ENCODE data around the gene FN3KRP.

The FN3KRP gene

DNA sequence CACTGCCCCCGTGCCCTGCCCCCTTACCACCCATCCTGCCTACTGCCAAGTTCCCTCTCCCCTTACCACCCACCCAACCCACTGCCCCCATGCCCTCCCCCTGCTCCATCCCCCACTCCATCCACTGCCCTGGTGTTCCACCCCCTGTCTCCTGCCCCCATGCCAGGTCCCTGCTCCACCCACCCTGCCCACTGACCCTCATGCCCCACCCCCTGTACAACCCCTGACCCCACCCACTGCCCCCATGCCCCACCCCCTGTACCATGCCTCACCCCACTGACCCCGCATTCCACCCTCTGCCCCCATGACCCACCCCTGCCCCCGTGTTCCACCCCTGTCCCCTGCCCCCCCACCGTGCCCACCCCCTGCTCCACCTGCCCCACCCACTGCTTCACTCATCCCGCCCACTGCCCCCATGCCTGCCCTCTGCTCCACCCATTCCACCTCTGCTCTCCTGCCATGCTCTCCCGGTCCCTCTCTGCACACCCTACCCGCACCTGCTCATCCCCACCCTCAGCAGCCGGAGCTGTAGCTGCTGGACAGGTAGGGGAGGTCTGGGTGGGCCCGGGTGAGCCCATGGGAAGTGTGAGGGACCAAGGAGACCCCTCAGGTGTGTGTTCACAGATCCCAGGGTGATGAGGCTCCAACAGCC is 7.4 kb upstream of the FN3KRP start:
- no peak overlapping the region for H3K4me3 ChIP-seq (ENCODE audit: control insufficient read depth, low read depth, low read length)
- TF ChIP-seq, protein P1, sequence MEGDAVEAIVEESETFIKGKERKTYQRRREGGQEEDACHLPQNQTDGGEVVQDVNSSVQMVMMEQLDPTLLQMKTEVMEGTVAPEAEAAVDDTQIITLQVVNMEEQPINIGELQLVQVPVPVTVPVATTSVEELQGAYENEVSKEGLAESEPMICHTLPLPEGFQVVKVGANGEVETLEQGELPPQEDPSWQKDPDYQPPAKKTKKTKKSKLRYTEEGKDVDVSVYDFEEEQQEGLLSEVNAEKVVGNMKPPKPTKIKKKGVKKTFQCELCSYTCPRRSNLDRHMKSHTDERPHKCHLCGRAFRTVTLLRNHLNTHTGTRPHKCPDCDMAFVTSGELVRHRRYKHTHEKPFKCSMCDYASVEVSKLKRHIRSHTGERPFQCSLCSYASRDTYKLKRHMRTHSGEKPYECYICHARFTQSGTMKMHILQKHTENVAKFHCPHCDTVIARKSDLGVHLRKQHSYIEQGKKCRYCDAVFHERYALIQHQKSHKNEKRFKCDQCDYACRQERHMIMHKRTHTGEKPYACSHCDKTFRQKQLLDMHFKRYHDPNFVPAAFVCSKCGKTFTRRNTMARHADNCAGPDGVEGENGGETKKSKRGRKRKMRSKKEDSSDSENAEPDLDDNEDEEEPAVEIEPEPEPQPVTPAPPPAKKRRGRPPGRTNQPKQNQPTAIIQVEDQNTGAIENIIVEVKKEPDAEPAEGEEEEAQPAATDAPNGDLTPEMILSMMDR (conservative IDR thresholded peaks at IDR 0.05; ENCODE audit: control insufficient read depth, insufficient read depth, low read depth, low read length): no peak
- no peak for DNase-seq (ENCODE audit: low read depth)

DNA sequence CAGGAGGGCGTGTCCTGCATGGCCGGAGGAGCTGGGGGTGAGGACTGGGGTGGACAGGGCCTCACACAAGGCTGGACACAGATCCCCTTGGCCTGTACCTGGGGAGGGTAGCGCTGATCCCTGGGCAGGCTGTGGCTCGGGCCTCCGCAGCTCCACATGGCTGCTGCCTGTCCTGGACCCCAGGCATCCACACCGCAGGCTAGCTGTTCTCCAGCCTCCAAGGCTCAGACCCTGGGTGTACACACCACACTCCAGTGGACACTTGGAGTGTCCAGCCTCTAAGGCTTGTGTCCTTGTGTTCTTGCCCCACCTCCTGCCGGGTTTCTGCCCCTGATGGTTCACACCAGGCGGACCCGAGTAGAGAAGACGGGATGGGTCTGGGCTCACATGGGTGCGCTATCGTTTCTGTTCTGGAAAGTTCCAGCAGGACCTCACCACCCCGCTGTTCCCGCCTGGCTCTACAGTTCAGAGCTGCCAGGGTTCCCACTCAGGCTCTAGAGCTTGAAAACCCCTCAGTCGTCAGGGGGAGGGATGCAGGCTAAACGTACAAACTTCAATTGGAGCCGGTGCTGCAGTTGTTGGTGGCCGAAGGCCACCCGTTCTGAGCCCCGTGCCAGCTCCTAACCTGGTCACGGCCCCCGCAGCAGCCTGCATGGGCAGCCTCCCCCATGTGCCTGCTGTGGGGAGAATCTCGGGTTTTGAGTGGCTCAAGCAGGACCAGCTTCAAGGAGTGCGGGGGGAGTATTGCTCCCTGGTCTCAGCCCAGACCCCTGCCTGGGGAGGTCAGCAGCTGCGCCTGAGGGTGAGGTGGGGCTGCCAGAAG is 6.6 kb upstream of the FN3KRP start:
- no peak overlapping the region for H3K4me3 ChIP-seq (ENCODE audit: control insufficient read depth, low read depth, low read length)
- TF ChIP-seq, protein P1 (conservative IDR thresholded peaks at IDR 0.05; ENCODE audit: control insufficient read depth, insufficient read depth, low read depth, low read length): no peak

DNA sequence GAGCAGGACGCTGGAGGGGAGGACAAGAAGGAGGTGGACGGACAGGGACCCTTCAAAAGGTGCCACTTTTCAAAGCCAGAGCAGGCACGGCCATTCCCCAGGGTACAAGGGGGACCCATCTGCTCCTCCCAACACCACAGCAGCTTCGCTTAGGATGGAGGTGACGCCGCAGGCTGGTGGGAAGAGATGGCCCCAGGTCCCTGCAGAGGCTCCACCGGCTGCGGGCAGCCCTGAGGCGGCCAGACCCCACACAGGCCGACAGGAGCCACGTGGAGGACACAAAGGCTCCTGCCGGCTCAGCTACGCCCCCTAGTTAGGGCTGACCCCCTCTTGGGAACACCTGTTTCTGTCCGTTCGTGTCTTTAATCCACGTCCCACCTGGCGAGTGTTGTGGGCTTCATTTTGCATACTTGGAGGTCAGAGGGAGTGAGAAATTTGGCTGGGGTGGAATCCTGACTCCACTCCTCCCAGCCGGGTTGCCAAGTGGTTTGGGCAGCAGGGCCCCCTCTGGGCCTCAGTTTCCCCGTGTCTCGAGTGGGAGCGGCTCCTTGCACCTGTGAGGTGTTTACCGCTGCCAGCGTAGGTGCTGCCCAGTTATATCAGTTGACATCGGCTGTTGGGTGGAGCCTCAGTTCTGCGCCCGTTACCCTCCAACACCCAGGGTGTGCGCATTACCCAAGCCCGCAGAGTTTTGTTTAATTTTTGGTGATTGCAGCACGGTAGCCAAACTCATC is 5.8 kb upstream of the FN3KRP start:
- no peak for DNase-seq (ENCODE audit: low read depth)

More for the DNA sequence above, 6.6 kb upstream of the FN3KRP start:
- no peak for DNase-seq (ENCODE audit: low read depth)

DNA sequence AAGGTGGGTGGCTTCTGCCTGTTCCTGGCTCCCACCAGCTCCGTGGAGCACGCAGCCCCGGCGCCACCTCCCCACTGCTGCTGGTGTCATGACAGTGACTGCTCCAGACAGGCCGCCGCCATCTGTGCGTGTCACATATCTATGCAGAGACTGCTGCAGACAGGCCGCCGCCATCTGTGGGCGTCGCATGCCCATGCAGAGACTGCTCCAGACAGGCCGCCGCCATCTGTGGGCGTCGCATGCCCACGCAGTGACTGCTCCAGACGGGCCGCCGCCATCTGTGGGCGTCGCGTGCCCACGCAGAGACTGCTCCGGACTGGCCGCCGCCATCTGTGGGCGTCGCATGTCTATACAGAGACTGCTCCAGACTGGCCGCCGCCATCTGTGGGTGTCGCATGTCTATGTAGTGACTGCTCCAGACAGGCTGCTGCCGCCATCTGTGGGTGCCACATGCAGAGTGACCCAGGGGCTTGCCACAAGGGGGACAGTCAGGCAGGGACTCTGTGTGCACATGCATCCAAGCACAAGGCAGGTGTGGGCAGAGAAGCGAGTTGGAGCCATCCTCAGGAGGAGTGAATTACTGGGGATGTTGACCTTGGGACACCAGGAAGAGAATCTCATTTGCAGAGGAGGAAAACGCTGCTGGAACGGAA is 3.3 kb upstream of the FN3KRP start:
- no peak for DNase-seq (ENCODE audit: low read depth)
- TF ChIP-seq, protein P1 (conservative IDR thresholded peaks at IDR 0.05; ENCODE audit: control insufficient read depth, insufficient read depth, low read depth, low read length): no peak
- H3K4me3 ChIP-seq (ENCODE audit: control insufficient read depth, low read depth, low read length): no peak overlapping the region

More for the DNA sequence above, 5.8 kb upstream of the FN3KRP start:
- H3K4me3 ChIP-seq (ENCODE audit: control insufficient read depth, low read depth, low read length): no peak overlapping the region
- TF ChIP-seq, protein P1 (conservative IDR thresholded peaks at IDR 0.05; ENCODE audit: control insufficient read depth, insufficient read depth, low read depth, low read length): no peak

GRCh38 chr17:82718986-82719685 is 2.6 kb downstream of the FN3KRP start:
- H3K4me3 ChIP-seq (ENCODE audit: control insufficient read depth, low read depth, low read length): no peak overlapping the region
- TF ChIP-seq, protein P1 (conservative IDR thresholded peaks at IDR 0.05; ENCODE audit: control insufficient read depth, insufficient read depth, low read depth, low read length): no peak
- DNase-seq (ENCODE audit: low read depth): no peak

DNA sequence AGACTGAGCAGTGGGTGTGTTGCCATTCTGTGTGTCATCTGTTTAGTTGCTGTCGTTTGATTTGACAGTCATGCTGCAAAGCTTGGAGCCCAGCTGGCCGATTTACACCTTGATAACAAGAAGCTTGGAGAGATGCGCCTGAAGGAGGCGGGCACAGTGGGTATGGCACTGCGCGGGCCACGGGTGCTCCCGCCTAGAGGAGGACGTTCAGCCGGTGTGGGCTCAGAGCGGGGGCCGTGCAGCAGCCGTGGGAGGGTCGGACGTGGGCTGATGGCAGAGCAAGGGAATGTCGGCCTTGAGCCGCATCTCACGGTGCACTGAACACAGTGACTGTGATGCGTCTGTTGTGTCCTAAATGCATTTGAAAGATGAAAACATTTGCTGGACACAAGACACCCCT is 3.7 kb downstream of the FN3KRP start:
- no peak for DNase-seq (ENCODE audit: low read depth)
- no peak overlapping the region for H3K4me3 ChIP-seq (ENCODE audit: control insufficient read depth, low read depth, low read length)
- TF ChIP-seq, protein P1 (conservative IDR thresholded peaks at IDR 0.05; ENCODE audit: control insufficient read depth, insufficient read depth, low read depth, low read length): no peak

Data from fibroblast of mammary gland (primary cell).